ENCODE data around the gene CNGA1. TPM values are rescaled to one million over a fixed set of nuclear protein-coding genes. Genes with fewer than 3 reads are reported as not detected.

The CNGA1 gene
- total RNA-seq, result 1 to 10 TPM in 1 of 10 donors, under 1 TPM in 6, not detected in 3; 0.11 to 1.6 (median 0.37) TPM
- 1 to 10 TPM in 1 of 2 donors, under 1 TPM in 1; 0.06 to 1.8 TPM for polyA plus RNA-seq
- long read RNA-seq, donor 1, result 0 reads
- long read RNA-seq, donor 2, partial matches to known transcripts, result 1 of 2 reads
- long read RNA-seq, donor 2, other reads (novel, unspliced or antisense), result 1 of 2 reads
- long read RNA-seq, donor 3, result 0 reads

GRCh38 chr4:48016141-48017107 is at the start of gene CNGA1, which contains the start of gene NIPAL1:
TSS of gene CNGA1 (minus strand) at chr4:48016681. CDS start at chr4:47952689, 63,992 bp downstream.
TSS of gene NIPAL1 (plus strand) at chr4:48016772. CDS start at chr4:48016840, 68 bp downstream.
- Histone ChIP-seq H3K27me3 (peaks cover 0 to 42% (median 26%) of the 10 kb centered on the region in 7 donors), H3K27ac (peak within 1 kb of the TSS in 4 of 10 donors; percentile 18 to 59 (median 46)), H3K9me3 (no peaks in the 10 kb centered on the region), H3K36me3 (no peaks in the 10 kb centered on the region), H3K4me1 (peaks cover 0 to 20% (median 10%) of the 10 kb centered on the region in 9 donors), H3K4me3 (peak within 1 kb of the TSS; percentile 53 to 69 (median 62))
- TF ChIP-seq CTCF (IDR thresholded peaks at IDR 0.05), result peak in 6 of 9 donors; percentile 28 to 53 (median 42)
- DNase-seq (peak; percentile 50 to 70), ATAC-seq (peak; percentile 94 to 99 (median 97))
- intact Hi-C loops (cut with DNase I), result loop anchor here in 5 of 10 donors (5.0 kb wide), 2 partner anchors 66 to 71 kb away; no protein-coding TSS in a partner anchor
- 1 to 2% methylated on average over 60 of the region's 60 CpGs for WGBS, 2 donors

- no peaks in the 10 kb centered on the region for H3K4me1 ChIP-seq
- H3K4me3 ChIP-seq, result no peak overlapping the region
- 82 to 97% methylated on average over 1 of the region's 1 CpG for WGBS, 2 donors
- DNase-seq, result no peak
- no peaks in the 10 kb centered on the region for H3K27me3 ChIP-seq
- no peak for TF ChIP-seq CTCF (IDR thresholded peaks at IDR 0.05)
- peaks cover 0 to 4% (median 0%) of the 10 kb centered on the region in 11 donors for H3K9me3 ChIP-seq
- no peak overlapping the region for H3K27ac ChIP-seq
- no peaks in the 10 kb centered on the region for H3K36me3 ChIP-seq
- intact Hi-C loops (cut with DNase I), result no loop called here
- ATAC-seq, result no peak
Measured at GRCh38 chr4:48065587-48066052, 49.1 kb upstream of the CNGA1 start.

DNA sequence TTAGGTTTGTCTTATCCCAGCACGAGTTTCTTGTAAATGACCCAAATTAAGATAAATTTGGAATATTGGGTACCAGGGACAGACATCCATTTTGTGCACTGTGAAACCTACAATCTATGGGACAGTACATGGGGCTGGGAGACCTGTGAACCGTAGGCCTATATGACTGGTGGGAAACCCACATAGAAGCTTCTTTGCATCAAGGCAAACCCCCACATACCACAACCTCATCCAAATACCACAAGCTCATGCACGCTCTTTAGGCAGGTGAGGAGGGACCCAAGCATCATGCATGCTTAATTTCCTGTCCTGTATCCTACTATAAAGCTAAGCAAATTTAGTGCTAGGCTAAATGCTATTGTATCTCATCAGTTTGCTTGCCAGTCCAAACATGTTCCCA is 47.9 kb upstream of the CNGA1 start:
- no peak overlapping the region for H3K4me3 ChIP-seq
- H3K27ac ChIP-seq, result no peak overlapping the region
- H3K4me1 ChIP-seq, result no peaks in the 10 kb centered on the region
- DNase-seq (no peak), ATAC-seq (no peak)
- no peaks in the 10 kb centered on the region for H3K36me3 ChIP-seq
- WGBS, 2 donors, result 82% methylated on average over 3 of the region's 3 CpGs
- intact Hi-C loops (cut with DNase I), result no loop called here
- H3K27me3 ChIP-seq, result no peaks in the 10 kb centered on the region
- H3K9me3 ChIP-seq, result peaks cover 0 to 4% (median 0%) of the 10 kb centered on the region in 11 donors
- TF ChIP-seq CTCF (IDR thresholded peaks at IDR 0.05), result no peak

Data from heart right ventricle (tissue), 16 donors.